HepG2 (cell line): ENCODE measurements around the gene EPB41L4A.

Experiments
- HOXD1 ChIP-seq: sonication (generic); formaldehyde crosslinking; IDR thresholded peaks from 2 replicates; pipeline ENCODE4 v1.5.0; 2020; ENCODE audit warnings: missing genetic modification reagents
- MED1 ChIP-seq: sonication (generic); formaldehyde crosslinking; IDR thresholded peaks from 2 replicates; pipeline ENCODE4 v1.4.0; 2020; ENCODE audit warnings: missing genetic modification reagents
- MYC ChIP-seq: sonication (generic); formaldehyde crosslinking; IDR thresholded peaks from 2 replicates; pipeline ENCODE4 v1.9.0; 2021; ENCODE audit warnings: missing genetic modification reagents, borderline replicate concordance
- NR2F2 ChIP-seq: IDR thresholded peaks from 2 replicates; pipeline ENCODE4 v1.6.1; 2012; ENCODE audit warnings: low read depth, inconsistent platforms, borderline replicate concordance
- POLR2A ChIP-seq, 2 experiments: IDR thresholded peaks; 2 replicates each; pipeline ENCODE4 v1.6.1; 2011; ENCODE audit warnings: low read depth in 2 of 2, low read length in 2 of 2, mild to moderate bottlenecking in 1 of 2, moderate library complexity in 1 of 2; ENCODE audit not compliant: insufficient read depth in 1 of 2
- POLR2AphosphoS5 ChIP-seq: IDR thresholded peaks from 2 replicates; pipeline ENCODE4 v1.6.1; 2012; ENCODE audit warnings: low read depth, low read length
- TCF7L2 ChIP-seq: IDR thresholded peaks from 2 replicates; pipeline ENCODE4 v1.6.1; 2011; ENCODE audit warnings: mild to moderate bottlenecking, low read depth, low read length, moderate library complexity
- ZNF598 ChIP-seq: sonication (generic); formaldehyde crosslinking; IDR thresholded peaks from 2 replicates; pipeline ENCODE4 v1.5.1; 2020; ENCODE audit warnings: mild to moderate bottlenecking, missing genetic modification reagents, borderline replicate concordance
- ZNF850 ChIP-seq: sonication (generic); formaldehyde crosslinking; conservative IDR thresholded peaks from 2 replicates; pipeline ENCODE4 v1.9.0; 2021; ENCODE audit warnings: mild to moderate bottlenecking, missing genetic modification reagents
- ZSCAN29 ChIP-seq: sonication (generic); formaldehyde crosslinking; conservative IDR thresholded peaks from 2 replicates; pipeline ENCODE4 v1.4.0; 2020; ENCODE audit warnings: mild to moderate bottlenecking, missing genetic modification reagents
- TF ChIP-seq, protein P1 (sequence below): fragments of 450-650 bp; IDR thresholded peaks from 2 replicates; pipeline ENCODE4 v1.6.1; 2016
- TF ChIP-seq, protein P2 (sequence below): sonication (generic); formaldehyde crosslinking; IDR thresholded peaks from 2 replicates; pipeline ENCODE4 v1.5.0; 2020; ENCODE audit warnings: mild to moderate bottlenecking, missing genetic modification reagents, moderate library complexity
- TF ChIP-seq, protein P3 (sequence below), 2 experiments: IDR thresholded peaks; 2 replicates each; pipeline ENCODE4 v1.6.1; 2011 to 2012; ENCODE audit warnings: low read length in 2 of 2, borderline replicate concordance in 1 of 2, low read depth in 1 of 2, mild to moderate bottlenecking in 1 of 2, moderate library complexity in 1 of 2

DNA sequence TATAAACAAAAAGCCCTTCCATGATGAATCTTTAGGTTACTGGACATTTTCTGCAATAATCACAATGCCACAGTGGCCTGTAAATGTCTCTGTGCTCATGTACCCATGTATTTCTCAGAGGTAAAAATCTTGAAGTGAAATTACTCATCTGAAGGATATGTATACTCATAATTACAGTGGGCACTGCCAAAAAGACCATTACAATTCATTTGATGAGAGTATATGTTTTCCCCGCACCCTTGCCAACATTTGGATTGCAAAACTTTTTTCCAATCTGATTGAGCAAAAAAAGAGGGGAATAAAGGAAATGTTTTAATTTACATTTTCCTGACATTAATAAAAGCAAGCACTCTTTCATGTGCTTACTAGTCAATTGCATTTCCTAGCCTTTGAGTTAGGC is 110.5 kb downstream of the EPB41L4A start:
- TF ChIP-seq ZSCAN29, result no peak
- TF ChIP-seq, protein P1, sequence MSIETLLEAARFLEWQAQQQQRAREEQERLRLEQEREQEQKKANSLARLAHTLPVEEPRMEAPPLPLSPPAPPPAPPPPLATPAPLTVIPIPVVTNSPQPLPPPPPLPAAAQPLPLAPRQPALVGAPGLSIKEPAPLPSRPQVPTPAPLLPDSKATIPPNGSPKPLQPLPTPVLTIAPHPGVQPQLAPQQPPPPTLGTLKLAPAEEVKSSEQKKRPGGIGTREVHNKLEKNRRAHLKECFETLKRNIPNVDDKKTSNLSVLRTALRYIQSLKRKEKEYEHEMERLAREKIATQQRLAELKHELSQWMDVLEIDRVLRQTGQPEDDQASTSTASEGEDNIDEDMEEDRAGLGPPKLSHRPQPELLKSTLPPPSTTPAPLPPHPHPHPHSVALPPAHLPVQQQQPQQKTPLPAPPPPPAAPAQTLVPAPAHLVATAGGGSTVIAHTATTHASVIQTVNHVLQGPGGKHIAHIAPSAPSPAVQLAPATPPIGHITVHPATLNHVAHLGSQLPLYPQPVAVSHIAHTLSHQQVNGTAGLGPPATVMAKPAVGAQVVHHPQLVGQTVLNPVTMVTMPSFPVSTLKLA, result no peak
- no peak for TF ChIP-seq MYC (CRISPR knock-in tag)
- TF ChIP-seq, protein P2, sequence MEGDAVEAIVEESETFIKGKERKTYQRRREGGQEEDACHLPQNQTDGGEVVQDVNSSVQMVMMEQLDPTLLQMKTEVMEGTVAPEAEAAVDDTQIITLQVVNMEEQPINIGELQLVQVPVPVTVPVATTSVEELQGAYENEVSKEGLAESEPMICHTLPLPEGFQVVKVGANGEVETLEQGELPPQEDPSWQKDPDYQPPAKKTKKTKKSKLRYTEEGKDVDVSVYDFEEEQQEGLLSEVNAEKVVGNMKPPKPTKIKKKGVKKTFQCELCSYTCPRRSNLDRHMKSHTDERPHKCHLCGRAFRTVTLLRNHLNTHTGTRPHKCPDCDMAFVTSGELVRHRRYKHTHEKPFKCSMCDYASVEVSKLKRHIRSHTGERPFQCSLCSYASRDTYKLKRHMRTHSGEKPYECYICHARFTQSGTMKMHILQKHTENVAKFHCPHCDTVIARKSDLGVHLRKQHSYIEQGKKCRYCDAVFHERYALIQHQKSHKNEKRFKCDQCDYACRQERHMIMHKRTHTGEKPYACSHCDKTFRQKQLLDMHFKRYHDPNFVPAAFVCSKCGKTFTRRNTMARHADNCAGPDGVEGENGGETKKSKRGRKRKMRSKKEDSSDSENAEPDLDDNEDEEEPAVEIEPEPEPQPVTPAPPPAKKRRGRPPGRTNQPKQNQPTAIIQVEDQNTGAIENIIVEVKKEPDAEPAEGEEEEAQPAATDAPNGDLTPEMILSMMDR (CRISPR knock-in tag), result no peak
- no peak for TF ChIP-seq MED1 (CRISPR knock-in tag)
- TF ChIP-seq TCF7L2, result no peak
- TF ChIP-seq POLR2AphosphoS5, result no peak
- TF ChIP-seq ZNF598 (CRISPR knock-in tag), result no peak
- no peak for TF ChIP-seq ZNF850
- no peak for TF ChIP-seq NR2F2
- no peak for TF ChIP-seq POLR2A (IDR thresholded peaks at IDR 0.05; ENCODE audit: insufficient read depth in 1 of 2, low read depth in 2 of 2, low read length in 2 of 2)
- TF ChIP-seq, protein P3, sequence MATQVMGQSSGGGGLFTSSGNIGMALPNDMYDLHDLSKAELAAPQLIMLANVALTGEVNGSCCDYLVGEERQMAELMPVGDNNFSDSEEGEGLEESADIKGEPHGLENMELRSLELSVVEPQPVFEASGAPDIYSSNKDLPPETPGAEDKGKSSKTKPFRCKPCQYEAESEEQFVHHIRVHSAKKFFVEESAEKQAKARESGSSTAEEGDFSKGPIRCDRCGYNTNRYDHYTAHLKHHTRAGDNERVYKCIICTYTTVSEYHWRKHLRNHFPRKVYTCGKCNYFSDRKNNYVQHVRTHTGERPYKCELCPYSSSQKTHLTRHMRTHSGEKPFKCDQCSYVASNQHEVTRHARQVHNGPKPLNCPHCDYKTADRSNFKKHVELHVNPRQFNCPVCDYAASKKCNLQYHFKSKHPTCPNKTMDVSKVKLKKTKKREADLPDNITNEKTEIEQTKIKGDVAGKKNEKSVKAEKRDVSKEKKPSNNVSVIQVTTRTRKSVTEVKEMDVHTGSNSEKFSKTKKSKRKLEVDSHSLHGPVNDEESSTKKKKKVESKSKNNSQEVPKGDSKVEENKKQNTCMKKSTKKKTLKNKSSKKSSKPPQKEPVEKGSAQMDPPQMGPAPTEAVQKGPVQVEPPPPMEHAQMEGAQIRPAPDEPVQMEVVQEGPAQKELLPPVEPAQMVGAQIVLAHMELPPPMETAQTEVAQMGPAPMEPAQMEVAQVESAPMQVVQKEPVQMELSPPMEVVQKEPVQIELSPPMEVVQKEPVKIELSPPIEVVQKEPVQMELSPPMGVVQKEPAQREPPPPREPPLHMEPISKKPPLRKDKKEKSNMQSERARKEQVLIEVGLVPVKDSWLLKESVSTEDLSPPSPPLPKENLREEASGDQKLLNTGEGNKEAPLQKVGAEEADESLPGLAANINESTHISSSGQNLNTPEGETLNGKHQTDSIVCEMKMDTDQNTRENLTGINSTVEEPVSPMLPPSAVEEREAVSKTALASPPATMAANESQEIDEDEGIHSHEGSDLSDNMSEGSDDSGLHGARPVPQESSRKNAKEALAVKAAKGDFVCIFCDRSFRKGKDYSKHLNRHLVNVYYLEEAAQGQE (IDR thresholded peaks at IDR 0.05; ENCODE audit: borderline replicate concordance in 1 of 2, low read depth in 1 of 2, low read length in 2 of 2), result no peak
- no peak for TF ChIP-seq HOXD1 (CRISPR knock-in tag)
